ENCODE measurements around the gene RAD18.
A peak's percentile ranks its signal among the peaks of the same experiment; 100 is the strongest.

DNA sequence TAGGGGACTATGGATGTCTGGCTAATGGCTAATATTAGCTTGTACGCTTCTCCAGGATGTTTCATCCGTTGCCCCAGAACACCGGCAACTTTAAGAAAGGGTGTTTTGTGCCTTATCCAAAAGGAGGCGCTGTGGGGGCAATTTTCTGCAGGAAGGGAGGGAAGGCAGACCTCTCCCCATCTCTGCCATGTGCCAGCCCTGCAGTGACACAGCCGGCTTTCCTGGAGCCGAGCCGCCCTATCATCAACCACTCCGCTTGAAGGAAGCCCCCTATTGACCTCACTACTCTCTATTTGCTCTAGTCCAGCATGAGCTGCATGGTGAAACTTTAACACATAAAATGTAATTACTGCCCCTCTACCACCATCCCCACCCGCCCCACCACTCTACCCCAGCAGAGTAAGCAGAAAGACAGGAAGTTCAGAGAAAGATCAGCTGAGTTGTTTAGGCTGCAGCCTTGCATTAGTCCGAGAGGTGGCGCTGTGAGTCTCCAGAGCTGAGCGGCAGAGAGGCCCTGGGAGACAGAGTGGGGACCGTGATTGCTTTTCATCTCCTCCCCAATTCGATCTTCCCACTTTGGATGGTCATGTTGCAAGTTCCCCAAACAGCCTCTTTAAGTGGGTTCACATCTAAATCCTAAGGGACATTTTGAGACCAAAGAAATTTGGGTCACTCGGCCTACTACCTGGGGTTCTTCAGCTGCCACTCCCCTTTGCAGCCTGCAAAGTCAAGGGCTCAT, 24.5 kb upstream of the RAD18 start:
- TF ChIP-seq, protein P1, sequence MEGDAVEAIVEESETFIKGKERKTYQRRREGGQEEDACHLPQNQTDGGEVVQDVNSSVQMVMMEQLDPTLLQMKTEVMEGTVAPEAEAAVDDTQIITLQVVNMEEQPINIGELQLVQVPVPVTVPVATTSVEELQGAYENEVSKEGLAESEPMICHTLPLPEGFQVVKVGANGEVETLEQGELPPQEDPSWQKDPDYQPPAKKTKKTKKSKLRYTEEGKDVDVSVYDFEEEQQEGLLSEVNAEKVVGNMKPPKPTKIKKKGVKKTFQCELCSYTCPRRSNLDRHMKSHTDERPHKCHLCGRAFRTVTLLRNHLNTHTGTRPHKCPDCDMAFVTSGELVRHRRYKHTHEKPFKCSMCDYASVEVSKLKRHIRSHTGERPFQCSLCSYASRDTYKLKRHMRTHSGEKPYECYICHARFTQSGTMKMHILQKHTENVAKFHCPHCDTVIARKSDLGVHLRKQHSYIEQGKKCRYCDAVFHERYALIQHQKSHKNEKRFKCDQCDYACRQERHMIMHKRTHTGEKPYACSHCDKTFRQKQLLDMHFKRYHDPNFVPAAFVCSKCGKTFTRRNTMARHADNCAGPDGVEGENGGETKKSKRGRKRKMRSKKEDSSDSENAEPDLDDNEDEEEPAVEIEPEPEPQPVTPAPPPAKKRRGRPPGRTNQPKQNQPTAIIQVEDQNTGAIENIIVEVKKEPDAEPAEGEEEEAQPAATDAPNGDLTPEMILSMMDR (conservative IDR thresholded peaks at IDR 0.05; ENCODE audit: low read depth, low read length), result peak; percentile 95
- TF ChIP-seq EZH2 (IDR thresholded peaks at IDR 0.05; ENCODE audit: low read length, unreplicated experiment), result no peak
- no peak for TF ChIP-seq EZH2phosphoT487 (IDR thresholded peaks at IDR 0.05; ENCODE audit: borderline replicate concordance, low read length)

Data from PC-3 (cell line).